Neural cell (in vitro differentiated cells): ENCODE measurements around the gene PIAS2. TPM values are rescaled to one million over a fixed set of nuclear protein-coding genes. Genes with fewer than 3 reads are reported as not detected.

Source experiments
- H2AFZ ChIP-seq: fragments of 200-600, 300-800 bp; sonication (generic), shearing (Covaris generic); 2 replicates; pipeline ENCODE4 v1.6.0; 2014; ENCODE audit warnings: low read depth, mild to moderate bottlenecking, antibody characterized with exemption, low read length, moderate library complexity
- H3F3A ChIP-seq: fragments of 200-600 bp; shearing (Covaris generic); 2 replicates; pipeline ENCODE4 v1.6.1; 2016; ENCODE audit warnings: mild to moderate bottlenecking, moderate library complexity, mixed read lengths, antibody characterized with exemption, low read length; ENCODE audit not compliant: insufficient read depth, poor library complexity, severe bottlenecking
- H3K27ac ChIP-seq: fragments of 200-600, 300-800 bp; sonication (generic), shearing (Covaris generic); 2 replicates; pipeline ENCODE4 v1.5.1; 2014; ENCODE audit warnings: mild to moderate bottlenecking, low read length, moderate library complexity
- H3K27me3 ChIP-seq: fragments of 300-800, 200-600 bp; sonication (generic), shearing (Covaris generic); 2 replicates; pipeline ENCODE4 v1.6.0; 2014; ENCODE audit warnings: mild to moderate bottlenecking, low read depth, low read length, moderate library complexity; ENCODE audit not compliant: insufficient read depth
- H3K36me3 ChIP-seq: fragments of 300-800, 200-600 bp; sonication (generic), shearing (Covaris generic); 2 replicates; pipeline ENCODE4 v1.5.1; 2014; ENCODE audit warnings: mild to moderate bottlenecking, antibody characterized with exemption, low read length, moderate library complexity; ENCODE audit not compliant: insufficient read depth
- H3K4me2 ChIP-seq: fragments of 300-800, 200-600 bp; sonication (generic), shearing (Covaris generic); 2 replicates; pipeline ENCODE4 v1.6.0; 2014; ENCODE audit warnings: mild to moderate bottlenecking, low read length
- H3K4me3 ChIP-seq: fragments of 300-800, 200-600 bp; sonication (generic), shearing (Covaris generic); 2 replicates; pipeline ENCODE4 v1.5.1; 2014; ENCODE audit warnings: mild to moderate bottlenecking, low read length, moderate library complexity
- H3K79me2 ChIP-seq: fragments of 200-600 bp; shearing (Covaris generic); replicated peaks from 2 replicates; pipeline ENCODE4 v1.6.0; 2014; ENCODE audit warnings: mild to moderate bottlenecking, low read length, moderate library complexity; ENCODE audit not compliant: insufficient read depth
- H3K9ac ChIP-seq: fragments of 300-800, 200-600 bp; sonication (generic), shearing (Covaris generic); 2 replicates; pipeline ENCODE4 v1.6.1; 2016; ENCODE audit warnings: mild to moderate bottlenecking, low read length, mixed read lengths
- H3K9me2 ChIP-seq: fragments of 200-600 bp; shearing (Covaris generic); 2 replicates; pipeline ENCODE4 v1.6.1; 2016; ENCODE audit warnings: mild to moderate bottlenecking, low read length, mixed read lengths; ENCODE audit not compliant: insufficient read depth
- H3K9me3 ChIP-seq: fragments of 200-600, 300-800 bp; sonication (generic), shearing (Covaris generic); 2 replicates; pipeline ENCODE4 v1.6.1; 2016; ENCODE audit warnings: mild to moderate bottlenecking, mixed run types, low read length, moderate library complexity, mixed read lengths
- H4K20me1 ChIP-seq: fragments of 200-600 bp; shearing (Covaris generic); 2 replicates; pipeline ENCODE4 v1.6.1; 2016; ENCODE audit warnings: mild to moderate bottlenecking, mixed run types; ENCODE audit not compliant: insufficient read depth
- EP300 ChIP-seq: fragments of 450-650 bp; conservative IDR thresholded peaks from 2 replicates; pipeline ENCODE4 v1.6.1; 2014; ENCODE audit warnings: antibody characterized with exemption, mild to moderate bottlenecking, moderate library complexity; ENCODE audit not compliant: poor library complexity, severe bottlenecking
- EZH2 ChIP-seq: fragments of 200-600, 300-800 bp; shearing (Covaris generic), sonication (generic); IDR thresholded peaks from 2 replicates; pipeline ENCODE4 v1.6.1; 2014; ENCODE audit warnings: antibody characterized with exemption, low read length, borderline replicate concordance, mild to moderate bottlenecking; ENCODE audit not compliant: insufficient read depth, poor library complexity, severe bottlenecking
- MXI1 ChIP-seq: fragments of 450-650 bp; conservative IDR thresholded peaks from 2 replicates; pipeline ENCODE4 v1.6.1; 2014; ENCODE audit warnings: antibody characterized with exemption, mild to moderate bottlenecking; ENCODE audit not compliant: poor library complexity, severe bottlenecking
- POLR2AphosphoS5 ChIP-seq: IDR thresholded peaks from 2 replicates; pipeline ENCODE4 v1.6.1; 2012
- RAD21 ChIP-seq: fragments of 450-650 bp; conservative IDR thresholded peaks from 2 replicates; pipeline ENCODE4 v1.6.1; 2014; ENCODE audit warnings: antibody characterized with exemption, mild to moderate bottlenecking, moderate library complexity
- REST ChIP-seq: IDR thresholded peaks from 2 replicates; pipeline ENCODE4 v1.6.1; 2012; ENCODE audit warnings: borderline replicate concordance
- SMC3 ChIP-seq: fragments of 450-650 bp; conservative IDR thresholded peaks from 2 replicates; pipeline ENCODE4 v1.6.1; 2014; ENCODE audit warnings: antibody characterized with exemption, mild to moderate bottlenecking, moderate library complexity; ENCODE audit not compliant: poor library complexity
- TAF1 ChIP-seq: IDR thresholded peaks from 2 replicates; pipeline ENCODE4 v1.6.1; 2012; ENCODE audit warnings: low read depth
- polyA plus RNA-seq: library from polyadenylated mRNA; depleted of rRNA; stranded (reverse); fragments of >200 nt; gene quantifications from 2 replicates; pipeline ENCODE4 v1.2.3, GENCODE V29; 2014
- TF ChIP-seq, protein P1 (sequence below): fragments of 450-650 bp; IDR thresholded peaks from 2 replicates; pipeline ENCODE4 v1.5.1; 2014; ENCODE audit warnings: antibody characterized with exemption, mild to moderate bottlenecking, moderate library complexity; ENCODE audit not compliant: poor library complexity, severe bottlenecking

PIAS2 gene
- polyA plus RNA-seq, 1 donor from 2014 or later: 32.1 TPM

- Histone ChIP-seq H3K9me3 (no peaks in the 10 kb centered on the region), H3K27ac (no peak overlapping the region), H3K79me2 (no peaks in the 10 kb centered on the region), H3K36me3 (no peaks in the 10 kb centered on the region), H2AFZ (no peak overlapping the region), H3K4me2 (no peak overlapping the region), H3K9ac (no peak overlapping the region), H3F3A (no peaks in the 10 kb centered on the region), H3K27me3 (no peaks in the 10 kb centered on the region), H3K9me2 (no peaks in the 10 kb centered on the region), H3K4me3 (no peak overlapping the region), H4K20me1 (no peaks in the 10 kb centered on the region)
- no peak for TF ChIP-seq POLR2AphosphoS5
- no peak for TF ChIP-seq MXI1
- TF ChIP-seq TAF1: no peak
- TF ChIP-seq EP300: no peak
These were observed 87.4 kb downstream of the PIAS2 start for GRCh38 chr18:46829947-46830346.

DNA sequence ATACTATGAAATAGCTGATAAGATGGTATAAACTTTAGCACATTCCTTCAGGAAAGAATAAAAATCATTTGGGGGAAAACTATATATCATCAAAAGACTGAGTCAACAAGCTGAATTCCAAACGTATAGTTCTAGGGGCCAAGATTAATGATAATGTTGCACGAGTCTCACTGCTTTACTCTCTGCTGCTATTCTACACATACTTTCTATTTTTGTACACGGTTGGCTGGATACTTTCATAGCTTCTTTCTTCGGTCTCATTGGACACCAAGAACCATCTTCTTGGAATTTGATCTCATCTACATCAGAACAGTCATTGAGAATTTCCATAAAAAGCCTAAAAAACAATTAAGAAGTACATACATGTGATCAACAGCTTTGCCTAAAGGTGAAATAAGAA, 87.8 kb downstream of the PIAS2 start:
- no peaks in the 10 kb centered on the region for H3F3A ChIP-seq
- H4K20me1 ChIP-seq: no peaks in the 10 kb centered on the region
- no peak overlapping the region for H3K4me2 ChIP-seq
- no peak overlapping the region for H3K4me3 ChIP-seq
- H3K9ac ChIP-seq: no peak overlapping the region
- H3K27ac ChIP-seq: no peak overlapping the region
- H2AFZ ChIP-seq: no peak overlapping the region
- TF ChIP-seq MXI1: no peak
- no peaks in the 10 kb centered on the region for H3K36me3 ChIP-seq
- no peaks in the 10 kb centered on the region for H3K9me3 ChIP-seq
- H3K27me3 ChIP-seq: no peaks in the 10 kb centered on the region
- H3K9me2 ChIP-seq: no peaks in the 10 kb centered on the region
- no peaks in the 10 kb centered on the region for H3K79me2 ChIP-seq

DNA sequence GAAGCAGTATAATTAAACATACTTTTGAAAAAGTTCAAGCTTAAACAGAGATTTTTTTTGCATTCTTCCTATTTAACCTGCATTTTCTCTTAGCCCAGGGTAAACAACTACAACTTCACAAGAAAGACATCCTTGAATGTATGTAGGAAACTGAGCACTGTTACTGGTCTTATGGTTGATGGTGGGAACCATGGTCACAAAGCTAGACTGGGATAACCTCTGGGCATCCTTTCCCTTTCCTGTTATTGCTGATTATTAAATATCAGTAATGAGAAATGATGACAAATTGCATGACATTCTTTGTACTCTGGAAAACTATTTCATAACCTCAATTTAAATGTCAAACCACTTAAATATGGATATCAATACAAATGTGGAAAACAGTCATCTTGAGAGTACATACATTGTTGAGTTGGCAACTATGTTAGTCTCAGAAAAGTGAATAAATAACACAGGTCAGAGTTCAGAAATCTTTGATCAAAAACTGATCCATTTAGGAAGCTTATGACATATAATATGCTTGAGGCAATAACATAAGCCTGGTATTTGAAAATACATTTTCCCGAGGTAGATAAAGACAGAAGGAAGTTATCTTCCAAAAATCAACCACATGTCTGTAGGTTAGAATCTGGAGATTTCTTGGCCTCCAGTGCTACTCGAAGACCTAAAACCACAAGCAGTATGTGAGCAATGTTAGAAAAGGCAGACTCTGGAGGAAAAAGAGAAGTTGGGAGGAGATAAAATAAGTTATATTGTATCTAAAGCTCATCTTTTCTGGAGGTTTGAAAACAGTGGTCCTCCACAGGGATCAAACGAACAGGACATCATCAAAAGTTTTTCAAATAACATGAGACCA, 95.2 kb downstream of the PIAS2 start:
- no peak overlapping the region for H2AFZ ChIP-seq
- H3F3A ChIP-seq: no peaks in the 10 kb centered on the region
- H3K36me3 ChIP-seq: no peaks in the 10 kb centered on the region
- H3K27me3 ChIP-seq: no peaks in the 10 kb centered on the region
- no peak for TF ChIP-seq SMC3
- no peak for TF ChIP-seq MXI1
- no peak for TF ChIP-seq TAF1
- H3K9me3 ChIP-seq: no peaks in the 10 kb centered on the region
- no peak overlapping the region for H3K27ac ChIP-seq
- no peaks in the 10 kb centered on the region for H3K9me2 ChIP-seq
- no peaks in the 10 kb centered on the region for H3K79me2 ChIP-seq
- H3K9ac ChIP-seq: no peak overlapping the region
- H3K4me3 ChIP-seq: no peak overlapping the region
- H3K4me2 ChIP-seq: no peak overlapping the region
- H4K20me1 ChIP-seq: no peaks in the 10 kb centered on the region

DNA sequence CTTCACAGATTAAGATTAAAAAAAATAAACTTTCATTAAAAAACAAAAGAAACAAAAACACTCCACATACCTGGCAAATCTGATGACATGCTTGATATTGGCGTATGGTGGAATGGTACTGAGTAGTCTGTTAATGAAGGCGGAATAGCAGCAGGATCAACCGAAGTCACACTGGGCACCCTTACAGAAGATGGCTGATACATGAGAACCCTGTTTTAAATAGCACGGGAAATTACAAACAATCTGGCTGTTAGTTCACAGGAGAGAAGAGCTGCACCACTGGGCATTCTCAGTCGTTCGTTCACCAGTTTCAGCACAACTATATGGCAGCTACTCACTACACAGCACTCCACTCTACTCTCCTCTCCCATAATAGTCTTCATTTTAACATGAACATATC, 96.4 kb downstream of the PIAS2 start:
- no peaks in the 10 kb centered on the region for H4K20me1 ChIP-seq
- no peak overlapping the region for H3K4me3 ChIP-seq
- H3K27ac ChIP-seq: no peak overlapping the region
- H3K79me2 ChIP-seq: no peaks in the 10 kb centered on the region
- H3K9me3 ChIP-seq: no peaks in the 10 kb centered on the region
- no peak overlapping the region for H2AFZ ChIP-seq
- H3K9ac ChIP-seq: no peak overlapping the region
- H3K9me2 ChIP-seq: no peaks in the 10 kb centered on the region
- no peaks in the 10 kb centered on the region for H3K27me3 ChIP-seq
- H3K4me2 ChIP-seq: no peak overlapping the region
- H3K36me3 ChIP-seq: no peaks in the 10 kb centered on the region
- TF ChIP-seq, protein P1, sequence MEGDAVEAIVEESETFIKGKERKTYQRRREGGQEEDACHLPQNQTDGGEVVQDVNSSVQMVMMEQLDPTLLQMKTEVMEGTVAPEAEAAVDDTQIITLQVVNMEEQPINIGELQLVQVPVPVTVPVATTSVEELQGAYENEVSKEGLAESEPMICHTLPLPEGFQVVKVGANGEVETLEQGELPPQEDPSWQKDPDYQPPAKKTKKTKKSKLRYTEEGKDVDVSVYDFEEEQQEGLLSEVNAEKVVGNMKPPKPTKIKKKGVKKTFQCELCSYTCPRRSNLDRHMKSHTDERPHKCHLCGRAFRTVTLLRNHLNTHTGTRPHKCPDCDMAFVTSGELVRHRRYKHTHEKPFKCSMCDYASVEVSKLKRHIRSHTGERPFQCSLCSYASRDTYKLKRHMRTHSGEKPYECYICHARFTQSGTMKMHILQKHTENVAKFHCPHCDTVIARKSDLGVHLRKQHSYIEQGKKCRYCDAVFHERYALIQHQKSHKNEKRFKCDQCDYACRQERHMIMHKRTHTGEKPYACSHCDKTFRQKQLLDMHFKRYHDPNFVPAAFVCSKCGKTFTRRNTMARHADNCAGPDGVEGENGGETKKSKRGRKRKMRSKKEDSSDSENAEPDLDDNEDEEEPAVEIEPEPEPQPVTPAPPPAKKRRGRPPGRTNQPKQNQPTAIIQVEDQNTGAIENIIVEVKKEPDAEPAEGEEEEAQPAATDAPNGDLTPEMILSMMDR: no peak
- TF ChIP-seq SMC3: no peak
- TF ChIP-seq MXI1: no peak
- no peak for TF ChIP-seq POLR2AphosphoS5
- TF ChIP-seq REST: no peak
- TF ChIP-seq EZH2: no peak
- no peak for TF ChIP-seq RAD21
- TF ChIP-seq EP300: no peak
- no peak for TF ChIP-seq TAF1
- no peaks in the 10 kb centered on the region for H3F3A ChIP-seq
